K562 (cell line): Measurements from ENCODE around the gene CGB3. TPM values are rescaled to one million over a fixed set of nuclear protein-coding genes. Genes with fewer than 3 reads are reported as not detected.

Experiments
- ATAC-seq: fragments of 200-7000 bp; cut with Tn5 transposase; 3 replicates; pipeline ENCODE4 v1.9.1; 2020; ENCODE audit warnings: moderate library complexity
- BruUV-seq: library from RNA; stranded (reverse); fragments of 400-500 nt; replicated peaks from 2 replicates; lab custom pipeline; 2021; lab: Mats Ljungman, UMichigan
- CTCF ChIA-PET: fragments of 300-600 bp; formaldehyde crosslinking; extraction: SDS; loops from one replicate; lab custom pipeline; 2021; ENCODE audit warnings: low intra/inter-chr PET ratio; lab: Yijun Ruan, JAX
- POLR2A ChIA-PET: fragments of 300-600, 350-650 bp; sonication (Branson Sonifier 250); formaldehyde crosslinking; extraction: SDS; loops from one replicate; lab custom pipeline; 2021; ENCODE audit warnings: antibody characterized with exemption, inconsistent platforms; lab: Yijun Ruan, JAX
- DNase-seq, 4 experiments: peaks; one replicate each; pipeline versions ENCODE4 v3.0.0 to v3.0.0-alpha.2; 2011 to 2018; ENCODE audit warnings: low spot score in 3 of 4, mixed read lengths in 3 of 4; ENCODE audit errors: extremely low read depth in 1 of 4
- FAIRE-seq: peaks from 2 replicates; lab custom pipeline; 2011; peaks lifted over from hg19 to GRCh38; lab: Jason Lieb, UNC
- H2AFZ ChIP-seq: 2 replicates; pipeline ENCODE4 v1.6.0; 2011; ENCODE audit warnings: low read depth, low read length, control low read depth, inconsistent platforms
- H3K27ac ChIP-seq: fragments of 200-600 bp; 3 replicates; pipeline ENCODE4 v1.8.0; 2011; ENCODE audit warnings: low read depth, mild to moderate bottlenecking, control low read depth, inconsistent platforms, low read length, moderate library complexity, mixed read lengths; ENCODE audit errors: extremely low read depth
- H3K27me3 ChIP-seq, 2 experiments: fragments of 300-600 bp in 1 of 2; 2 replicates in 1 of 2; 3 replicates in 1 of 2; pipeline versions ENCODE4 v1.6.0 to v1.8.0; 2011; ENCODE audit warnings: inconsistent platforms in 2 of 2, low read length in 2 of 2, mild to moderate bottlenecking in 1 of 2, mixed read lengths in 1 of 2, moderate library complexity in 1 of 2; ENCODE audit not compliant: control insufficient read depth in 2 of 2, insufficient read depth in 2 of 2
- H3K36me3 ChIP-seq: fragments of 300-600 bp; 3 replicates; pipeline ENCODE4 v1.8.0; 2011; ENCODE audit warnings: mild to moderate bottlenecking, low read length, inconsistent platforms; ENCODE audit not compliant: control insufficient read depth, insufficient read depth
- H3K4me1 ChIP-seq, 2 experiments: fragments of 200-600 bp in 1 of 2; replicated peaks in 1 of 2; 2 replicates in 1 of 2; 3 replicates in 1 of 2; pipeline versions ENCODE4 v1.5.1 to v1.8.0; 2011; ENCODE audit warnings: inconsistent platforms in 2 of 2, low read length in 2 of 2, mild to moderate bottlenecking in 1 of 2, mixed read lengths in 1 of 2, moderate library complexity in 1 of 2; ENCODE audit not compliant: control insufficient read depth in 2 of 2, insufficient read depth in 2 of 2
- H3K4me2 ChIP-seq: 2 replicates; pipeline ENCODE4 v1.6.1; 2011; ENCODE audit warnings: low read length, control low read depth, inconsistent platforms, mixed read lengths; ENCODE audit not compliant: insufficient read depth
- H3K4me3 ChIP-seq: fragments of 200-600 bp; sonication (generic), shearing (Covaris generic); 2 replicates; pipeline ENCODE4 v1.5.1; 2016; ENCODE audit warnings: control low read depth, inconsistent platforms
- H3K79me2 ChIP-seq: fragments of 200-600 bp; 3 replicates; pipeline ENCODE4 v1.8.0; 2011; ENCODE audit warnings: low read length, inconsistent platforms; ENCODE audit not compliant: control insufficient read depth, insufficient read depth
- H3K9ac ChIP-seq, 2 experiments: 2 replicates each; pipeline versions ENCODE4 v1.6.0 to v1.6.1; 2011; ENCODE audit warnings: low read depth in 2 of 2, low read length in 2 of 2, control low read depth in 1 of 2, inconsistent platforms in 1 of 2, mild to moderate bottlenecking in 1 of 2, mixed read lengths in 1 of 2; ENCODE audit not compliant: insufficient read depth in 1 of 2
- H3K9me1 ChIP-seq: one replicate; pipeline ENCODE4 v1.6.0; 2011; ENCODE audit warnings: inconsistent platforms, mild to moderate bottlenecking, low read length, moderate library complexity; ENCODE audit not compliant: control insufficient read depth, insufficient read depth
- H3K9me3 ChIP-seq: replicated peaks from 2 replicates; pipeline ENCODE4 v1.5.1; 2011; ENCODE audit warnings: low read depth, low read length, inconsistent platforms; ENCODE audit not compliant: control insufficient read depth, insufficient read depth
- H4K20me1 ChIP-seq: replicated peaks from 2 replicates; pipeline ENCODE4 v1.6.1; 2011; ENCODE audit warnings: low read length, inconsistent platforms, mixed read lengths; ENCODE audit not compliant: control insufficient read depth, insufficient read depth
- MAX ChIP-seq: sonication (generic); formaldehyde crosslinking; IDR thresholded peaks from 2 replicates; pipeline ENCODE4 v1.9.0; 2022; ENCODE audit warnings: mild to moderate bottlenecking, missing genetic modification reagents
- POLR2A ChIP-seq: fragments of 450-650 bp; conservative IDR thresholded peaks from 2 replicates; pipeline ENCODE4 v1.6.1; 2016
- RBFOX2 ChIP-seq: fragments of 200-400 bp; formaldehyde crosslinking; IDR thresholded peaks from 2 replicates; pipeline ENCODE4 v1.6.1; 2017; ENCODE audit warnings: low read depth, mild to moderate bottlenecking, low read length, moderate library complexity
- REST ChIP-seq, 2 experiments: fragments of 450-650 bp; formaldehyde crosslinking in 1 of 2; IDR thresholded peaks; 2 replicates each; pipeline versions ENCODE4 v1.4.0 to v1.6.1; 2014 to 2020; ENCODE audit warnings: mild to moderate bottlenecking in 2 of 2, borderline replicate concordance in 1 of 2, low read depth in 1 of 2
- ZNF212 ChIP-seq: fragments of 450-650 bp; formaldehyde crosslinking; IDR thresholded peaks from 2 replicates; pipeline ENCODE4 v1.4.0; 2020; ENCODE audit warnings: mild to moderate bottlenecking
- ZNF232 ChIP-seq: sonication (generic); formaldehyde crosslinking; IDR thresholded peaks from 2 replicates; pipeline ENCODE4 v1.8.0; 2022; ENCODE audit warnings: mild to moderate bottlenecking, missing genetic modification reagents
- ZNF592 ChIP-seq: fragments of 450-650 bp; IDR thresholded peaks from 2 replicates; pipeline ENCODE4 v1.6.1; 2017; ENCODE audit warnings: antibody characterized with exemption, mild to moderate bottlenecking
- ZNF75A ChIP-seq: fragments of 450-650 bp; formaldehyde crosslinking; IDR thresholded peaks from 2 replicates; pipeline ENCODE4 v1.4.0; 2020; ENCODE audit warnings: mild to moderate bottlenecking
- ZZZ3 ChIP-seq: fragments of 450-650 bp; IDR thresholded peaks from 2 replicates; pipeline ENCODE4 v1.6.1; 2016; ENCODE audit warnings: antibody characterized with exemption, mild to moderate bottlenecking, moderate library complexity
- WGBS: fragments of 100-300 bp; shearing (Covaris generic); methylation state at CpG from one replicate; pipeline ENCODE4 v1.1.6; 2016; ENCODE audit warnings: low coverage, mixed read lengths; ENCODE audit not compliant: insufficient coverage; ENCODE audit errors: missing lambda C conversion rate; 5-methylcytosine and 5-hydroxymethylcytosine counted together
- in situ Hi-C: fragments of 300-500 bp; cut with MboI; formaldehyde crosslinking; loops from 4 replicates; pipeline ENCODE4 v1.15.0; 2018; ENCODE audit warnings: inconsistent platforms, mixed read lengths
- intact Hi-C: fragments of 100-400 bp; cut with micrococcal nuclease; formaldehyde crosslinking; loops from 2 replicates; pipeline ENCODE4 v1.14.2; 2022
- polyA plus RNA-seq, 8 experiments: library from polyadenylated mRNA; depleted of rRNA in 4 of 8; stranded (reverse) in 5 of 8; unstranded in 3 of 8; fragments of >200 nt; fragmentation: Nextera tagmentation in 2 of 8; fragmentation: Illumina TruSeq in 1 of 8; extraction: Ambion mirVana in 2 of 8; extraction: Trizol in 1 of 8; gene quantifications; 2 replicates each; pipeline versions ENCODE4 v1.2.1 to v1.2.3, GENCODE V29; 2011 to 2014; ENCODE audit warnings: inconsistent platforms in 1 of 8, missing spikeins in 1 of 8
- total RNA-seq, 7 experiments: library from RNA; depleted of rRNA in 6 of 7; stranded (reverse); fragments of >200 nt in 6 of 7; fragmentation: Illumina TruSeq in 2 of 7; extraction: Trizol in 2 of 7; gene quantifications; 2 replicates each; pipeline versions ENCODE4 v1.2.1 to v1.2.3, GENCODE V29; 2011 to 2021; ENCODE audit warnings: low replicate concordance in 1 of 7

CGB3 gene
- total and polyA plus RNA-seq, 9 of the 15 experiments (the other 6 are each of a cell fraction or from before 2014, with no cell fraction given), result not detected

- Histone ChIP-seq H3K27me3 (no peaks in the 10 kb centered on the region), H3K4me3 (no peak overlapping the region), H3K79me2 (no peaks in the 10 kb centered on the region), H3K27ac (no peak overlapping the region), H3K4me1 (peaks cover 0 to 12% of the 10 kb centered on the region in 2 experiments; a peak in 2 of 5 replicates), H4K20me1 (no peaks in the 10 kb centered on the region), H3K9ac (no peak overlapping the region; a peak in 1 of 4 replicates), H3K9me3 (no peaks in the 10 kb centered on the region), H3K9me1 (peaks cover 4% of the 10 kb centered on the region), H2AFZ (no peak overlapping the region), H3K4me2 (no peak overlapping the region), H3K36me3 (peaks cover 84% of the 10 kb centered on the region)
- POLR2A ChIA-PET, result interaction anchor here (0.5 to 2.1 kb wide), 4 partner anchors 10 to 544 kb away, joined by 3 to 6 read pairs (median 4); no protein-coding TSS in a partner anchor
- no peak for DNase-seq
- intact Hi-C loops (no loop called here), in situ Hi-C loops (no loop called here)
- 95% methylated on average over 14 of the region's 18 CpGs for WGBS
- ATAC-seq, result no peak
- BruUV-seq, result no TSS peak
- FAIRE-seq, result no peak
- TF ChIP-seq ZNF592, result no peak
- peak; percentile 42 for TF ChIP-seq RBFOX2
- no peak for TF ChIP-seq ZZZ3
- TF ChIP-seq MAX (CRISPR knock-in tag), result no peak
- no peak for TF ChIP-seq ZNF75A (CRISPR knock-in tag)
- TF ChIP-seq REST (IDR thresholded peaks at IDR 0.05; ENCODE audit: borderline replicate concordance), result no peak
- no peak for TF ChIP-seq REST (CRISPR knock-in tag; IDR thresholded peaks at IDR 0.05; ENCODE audit: low read depth)
- TF ChIP-seq POLR2A, result 0 out of 2 replicates have a peak, but pooled peaks have one; percentile 30
- TF ChIP-seq ZNF212 (CRISPR knock-in tag), result no peak
- TF ChIP-seq ZNF232, result no peak
- CTCF ChIA-PET, result no interaction called here
Observed at GRCh38 chr19:49009828-49010227, 14.3 kb downstream of the CGB3 start.
